GM18526 (cell line): ENCODE data around the gene PHF2.

Experiments used
- POLR2A ChIP-seq: IDR thresholded peaks from 3 replicates; pipeline ENCODE4 v1.6.1; 2011; ENCODE audit not compliant: insufficient read length; ENCODE audit errors: extremely low read depth

The PHF2 gene

DNA sequence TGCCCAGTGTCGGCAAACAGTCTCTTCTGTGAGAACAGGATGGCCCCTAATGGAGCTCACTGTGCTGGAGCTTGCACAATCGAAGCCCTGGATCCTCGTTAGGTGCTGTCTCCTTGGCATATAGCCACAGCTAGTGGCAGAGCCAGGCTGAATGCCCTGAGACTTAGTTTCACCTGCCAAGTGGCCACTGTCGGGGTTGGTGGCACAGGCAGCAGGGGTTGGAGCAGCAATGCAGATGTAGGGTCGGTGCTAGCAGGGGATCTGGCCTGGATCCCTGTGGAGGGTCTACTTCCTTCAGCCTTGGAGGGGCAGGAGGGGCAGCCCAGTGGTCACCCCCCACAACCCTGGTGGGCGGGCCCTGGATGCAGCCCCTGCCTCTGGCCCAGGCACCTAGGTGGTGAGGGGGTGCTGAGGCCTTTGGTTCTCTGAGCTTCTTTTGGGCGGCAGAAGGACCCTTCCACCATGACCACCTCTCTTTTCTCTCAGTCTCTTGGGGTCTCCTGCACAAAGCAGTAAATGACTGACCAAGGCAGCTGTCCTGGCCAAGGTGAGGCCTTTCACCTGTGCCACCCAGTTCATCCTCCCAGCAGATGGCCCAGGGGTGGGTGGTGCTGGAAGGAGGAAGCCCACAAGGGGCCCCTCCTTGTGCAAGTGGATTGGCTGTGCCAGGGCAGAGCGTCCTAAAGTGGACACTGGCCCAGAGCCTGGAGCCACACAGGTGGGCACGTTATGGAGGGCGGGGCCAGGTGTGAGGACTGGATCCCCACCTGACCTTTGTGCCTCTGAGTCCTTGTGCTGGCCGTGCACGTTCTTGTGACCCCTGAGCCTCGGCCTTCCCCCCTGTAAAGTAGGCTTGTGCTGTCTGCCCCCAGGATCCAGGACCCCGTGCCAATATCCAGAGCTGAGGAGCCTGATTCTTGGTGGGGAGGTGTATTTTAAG is 44.8 kb downstream of the PHF2 start:
- TF ChIP-seq POLR2A = no peak

DNA sequence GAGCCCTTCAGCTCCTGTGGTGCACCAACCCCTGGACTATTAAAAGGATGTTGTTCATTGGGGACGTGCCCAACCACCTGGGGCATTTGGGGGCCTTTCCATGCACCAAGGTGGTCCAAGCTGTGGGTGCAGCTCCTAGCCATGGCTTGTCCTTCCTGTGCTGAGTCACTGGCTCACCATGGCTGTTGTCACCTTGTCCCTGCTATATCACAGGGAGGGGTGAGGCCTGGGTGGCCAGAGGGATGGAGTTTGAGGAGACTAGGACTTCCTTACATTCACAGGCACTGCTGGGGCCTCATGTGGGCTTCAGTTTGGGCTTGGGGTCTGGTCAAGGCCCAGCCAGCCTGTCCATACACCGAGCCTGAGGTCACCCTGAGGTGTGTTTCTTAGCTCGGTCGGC is 45.5 kb downstream of the PHF2 start:
- TF ChIP-seq POLR2A = no peak

GRCh38 chr9:93622691-93623090 is 46.3 kb downstream of the PHF2 start:
- no peak for TF ChIP-seq POLR2A

- no peak for TF ChIP-seq POLR2A
Measured at GRCh38 chr9:93623753-93624152, 47.4 kb downstream of the PHF2 start.

GRCh38 chr9:93624431-93624834 is 48.0 kb downstream of the PHF2 start:
- no peak for TF ChIP-seq POLR2A

DNA sequence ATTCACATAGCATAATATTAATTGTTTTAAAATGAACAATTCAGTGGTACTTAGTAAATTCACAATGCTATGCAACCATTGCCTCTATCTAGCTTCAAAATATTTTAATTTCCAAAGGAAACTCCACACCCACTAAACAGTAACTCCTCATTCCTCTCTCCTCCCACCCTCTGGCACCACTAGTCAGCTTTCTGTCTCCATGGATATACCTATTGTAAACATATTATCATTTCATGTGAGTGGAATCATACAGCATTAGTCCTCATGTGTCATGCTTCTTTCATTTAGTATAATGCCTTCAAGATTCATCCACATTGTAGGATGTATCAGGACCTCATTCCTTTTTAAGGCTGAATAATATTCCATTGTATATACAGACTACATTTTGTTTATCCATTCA is 48.6 kb downstream of the PHF2 start:
- no peak for TF ChIP-seq POLR2A

DNA sequence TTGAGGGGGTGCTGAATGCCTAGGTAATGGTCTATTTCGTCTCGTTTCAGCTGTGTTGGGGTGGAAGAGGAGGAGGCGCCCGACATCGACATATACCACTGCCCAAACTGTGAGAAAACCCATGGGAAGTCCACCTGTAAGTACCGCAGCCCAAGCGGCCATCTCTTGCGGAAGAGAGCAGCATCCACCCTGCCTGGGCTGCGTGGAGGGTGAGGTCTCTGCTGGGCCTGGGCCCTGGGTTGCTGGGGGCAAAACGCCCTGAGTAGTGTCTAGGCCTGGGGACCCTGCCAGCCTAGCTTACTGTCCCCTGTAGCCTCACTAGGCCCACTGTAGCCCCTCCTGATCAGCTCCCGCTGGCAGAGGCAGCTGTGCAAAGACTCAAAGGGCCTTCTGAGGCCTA is 53.5 kb downstream of the PHF2 start:
- no peak for TF ChIP-seq POLR2A

- TF ChIP-seq POLR2A = no peak
Measured at GRCh38 chr9:93630806-93631411, 54.5 kb downstream of the PHF2 start.

DNA sequence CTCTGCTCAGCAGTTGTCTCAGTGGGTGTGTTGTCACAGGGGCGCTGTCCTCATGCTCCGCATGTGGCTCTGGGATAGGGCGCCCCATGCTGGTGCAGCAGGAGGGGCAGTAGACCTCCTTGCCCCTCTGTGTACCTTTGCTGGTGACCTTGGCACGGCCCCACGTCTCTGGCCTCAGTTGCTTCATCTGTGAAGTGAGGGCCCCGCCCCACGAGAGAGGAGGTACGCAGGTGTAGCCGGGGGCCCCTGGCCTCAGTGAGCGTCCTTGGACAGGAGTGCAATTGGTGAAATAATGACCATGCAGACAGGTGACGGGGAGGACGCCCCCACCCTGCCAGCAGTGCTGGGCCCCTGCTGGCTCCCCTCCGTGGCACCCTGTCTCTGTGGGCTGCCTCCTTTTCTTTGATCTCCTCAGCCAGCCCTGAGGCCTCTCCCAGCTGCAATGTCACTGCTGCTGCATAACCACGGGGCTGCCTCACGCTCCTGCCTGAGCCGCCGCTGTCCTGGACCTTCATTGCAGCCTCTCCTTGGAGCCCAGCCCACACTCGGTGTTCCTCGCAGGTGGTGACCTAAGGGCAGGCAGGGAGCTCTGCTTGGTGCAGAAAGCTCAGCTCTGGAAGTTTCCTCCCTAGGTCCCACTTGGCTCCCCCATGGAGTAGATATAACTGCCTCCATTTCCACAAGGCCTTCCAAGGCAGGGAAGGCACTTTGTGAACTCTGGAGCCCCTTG is 57.3 kb downstream of the PHF2 start:
- no peak for TF ChIP-seq POLR2A

GRCh38 chr9:93634311-93635185 is 58.2 kb downstream of the PHF2 start:
- TF ChIP-seq POLR2A = no peak

GRCh38 chr9:93635186-93636107 is 59.1 kb downstream of the PHF2 start:
- TF ChIP-seq POLR2A = no peak

- TF ChIP-seq POLR2A = no peak
Measured at GRCh38 chr9:93636172-93636661, 59.8 kb downstream of the PHF2 start.

DNA sequence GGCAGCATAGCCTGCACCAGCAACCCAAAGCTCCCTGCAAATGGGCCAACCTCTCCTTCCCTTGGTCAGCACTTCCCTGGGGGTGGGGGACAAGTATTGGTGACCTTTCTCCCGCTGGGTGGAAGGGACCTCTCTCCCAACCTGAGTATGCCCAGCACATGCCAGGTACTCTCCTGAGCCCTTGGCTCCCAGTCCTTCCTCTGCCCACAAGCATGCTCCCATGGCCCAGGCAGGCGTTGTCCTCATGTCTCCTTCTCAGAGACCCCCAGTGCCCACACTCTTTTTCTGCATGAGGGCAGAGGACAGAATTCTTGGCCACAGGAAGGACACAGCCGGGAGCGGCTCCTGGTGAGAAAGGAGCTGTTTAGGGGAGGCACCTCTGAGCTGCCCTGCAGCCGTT is 60.3 kb downstream of the PHF2 start:
- TF ChIP-seq POLR2A = no peak

GRCh38 chr9:93637886-93638285 is 61.5 kb downstream of the PHF2 start:
- no peak for TF ChIP-seq POLR2A
